Sigmoid colon (tissue), 4 donors: ENCODE measurements around the gene YAP1.

Source experiments
- POLR2AphosphoS5 ChIP-seq, 4 donors: sonication (generic); formaldehyde crosslinking; IDR thresholded peaks; one replicate each; pipeline ENCODE4 v1.6.1; 2017; ENCODE audit warnings: antibody characterized with exemption in 4 of 4
- TF ChIP-seq, protein P1 (sequence below), 4 experiments: fragments of 450-650 bp in 3 of 4; fragments of 200-600 bp in 1 of 4; IDR thresholded peaks; one replicate each; pipeline ENCODE4 v1.5.1; 2016 to 2019; ENCODE audit warnings: antibody characterized with exemption in 4 of 4, mild to moderate bottlenecking in 3 of 4, moderate library complexity in 2 of 4

DNA sequence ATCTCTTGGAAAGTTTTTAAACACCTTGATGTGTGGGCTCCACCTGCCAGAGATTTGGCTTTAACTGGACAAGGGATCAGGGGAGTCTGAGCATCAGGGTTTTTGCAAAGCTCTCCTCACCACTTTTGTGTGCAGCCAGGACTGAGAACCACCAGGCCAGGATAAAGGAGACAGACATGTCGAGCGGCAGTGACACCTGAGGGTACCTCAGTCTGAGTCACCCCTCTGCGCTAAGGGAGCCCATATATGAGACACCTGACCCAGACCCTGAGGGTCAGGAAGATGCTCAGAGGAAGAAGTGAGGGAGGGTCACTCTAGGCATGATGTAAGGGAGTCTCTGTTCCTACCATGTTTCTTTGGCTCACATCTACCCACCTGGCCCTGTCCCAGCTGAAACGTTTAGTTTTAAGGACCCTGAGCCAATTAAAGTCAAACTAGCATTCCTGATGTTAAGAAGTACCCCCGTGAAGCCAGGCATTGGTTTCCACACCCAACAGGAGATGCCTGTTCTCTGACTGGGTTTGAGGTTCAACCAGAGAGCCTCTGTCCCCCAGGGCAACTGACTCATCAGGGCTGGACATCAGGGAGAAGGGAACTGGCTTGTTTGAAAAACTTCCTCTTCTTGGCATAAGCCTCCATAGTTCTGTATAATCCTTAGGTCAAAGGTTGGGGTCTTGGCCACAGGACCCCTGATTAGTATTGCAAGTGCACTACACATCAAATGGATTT lies 134.6 kb downstream of the YAP1 start:
- TF ChIP-seq POLR2AphosphoS5 (IDR thresholded peaks at IDR 0.05) = no peak
- TF ChIP-seq, protein P1, sequence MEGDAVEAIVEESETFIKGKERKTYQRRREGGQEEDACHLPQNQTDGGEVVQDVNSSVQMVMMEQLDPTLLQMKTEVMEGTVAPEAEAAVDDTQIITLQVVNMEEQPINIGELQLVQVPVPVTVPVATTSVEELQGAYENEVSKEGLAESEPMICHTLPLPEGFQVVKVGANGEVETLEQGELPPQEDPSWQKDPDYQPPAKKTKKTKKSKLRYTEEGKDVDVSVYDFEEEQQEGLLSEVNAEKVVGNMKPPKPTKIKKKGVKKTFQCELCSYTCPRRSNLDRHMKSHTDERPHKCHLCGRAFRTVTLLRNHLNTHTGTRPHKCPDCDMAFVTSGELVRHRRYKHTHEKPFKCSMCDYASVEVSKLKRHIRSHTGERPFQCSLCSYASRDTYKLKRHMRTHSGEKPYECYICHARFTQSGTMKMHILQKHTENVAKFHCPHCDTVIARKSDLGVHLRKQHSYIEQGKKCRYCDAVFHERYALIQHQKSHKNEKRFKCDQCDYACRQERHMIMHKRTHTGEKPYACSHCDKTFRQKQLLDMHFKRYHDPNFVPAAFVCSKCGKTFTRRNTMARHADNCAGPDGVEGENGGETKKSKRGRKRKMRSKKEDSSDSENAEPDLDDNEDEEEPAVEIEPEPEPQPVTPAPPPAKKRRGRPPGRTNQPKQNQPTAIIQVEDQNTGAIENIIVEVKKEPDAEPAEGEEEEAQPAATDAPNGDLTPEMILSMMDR (IDR thresholded peaks at IDR 0.05) = no peak
